CMK (cell line): ENCODE measurements around the gene NT5C.
A peak's percentile ranks its signal among the peaks of the same experiment; 100 is the strongest.

Experiments
- DNase-seq: peaks from one replicate; pipeline ENCODE4 v3.0.0-alpha.2; 2010; ENCODE audit warnings: low read depth

Gene NT5C

GRCh38 chr17:75116737-75117136 lies 14.8 kb downstream of the NT5C start:
- no peak for DNase-seq

- DNase-seq, result no peak
Observed at GRCh38 chr17:75115555-75115954, 16.0 kb downstream of the NT5C start.

DNA sequence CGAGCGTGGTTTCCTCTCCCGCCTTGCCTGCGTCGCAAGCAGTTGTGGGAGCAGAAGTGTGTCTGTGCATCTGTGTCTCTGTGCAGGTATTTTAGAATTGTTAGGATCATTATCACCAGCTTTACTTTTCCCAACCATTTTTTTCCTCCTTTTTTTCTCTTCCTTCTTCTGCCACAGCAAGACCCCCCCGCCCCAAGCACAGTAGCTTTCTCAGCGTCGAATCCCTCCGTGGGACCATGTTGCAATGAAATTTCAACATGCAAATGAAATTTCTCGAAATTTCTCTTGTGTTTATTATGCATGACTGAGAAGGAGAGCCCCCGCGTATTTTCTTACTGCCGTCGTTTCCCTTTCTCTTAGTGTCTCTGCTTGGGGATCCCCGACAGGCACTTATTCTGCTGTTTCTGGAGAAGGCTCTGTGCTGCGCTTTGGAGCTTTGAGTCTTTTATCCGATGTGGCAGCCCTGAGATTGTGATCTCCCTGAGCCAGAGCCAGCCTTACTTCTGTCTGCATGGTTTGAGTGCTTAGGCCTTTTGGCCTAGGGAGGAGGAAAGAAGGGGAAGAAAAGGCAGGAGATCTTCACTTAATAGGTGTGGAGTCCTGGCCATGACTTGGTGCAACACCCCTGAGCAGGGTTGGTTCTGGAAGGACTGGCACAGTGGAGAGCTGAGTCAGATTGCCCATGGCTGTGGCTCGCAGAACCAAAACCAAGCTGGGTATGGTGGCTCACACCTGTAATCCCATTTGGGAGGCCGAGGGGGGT lies 16.8 kb downstream of the NT5C start:
- no peak for DNase-seq

GRCh38 chr17:75113798-75114551 lies 17.6 kb downstream of the NT5C start:
- DNase-seq, result peak; percentile 89

DNA sequence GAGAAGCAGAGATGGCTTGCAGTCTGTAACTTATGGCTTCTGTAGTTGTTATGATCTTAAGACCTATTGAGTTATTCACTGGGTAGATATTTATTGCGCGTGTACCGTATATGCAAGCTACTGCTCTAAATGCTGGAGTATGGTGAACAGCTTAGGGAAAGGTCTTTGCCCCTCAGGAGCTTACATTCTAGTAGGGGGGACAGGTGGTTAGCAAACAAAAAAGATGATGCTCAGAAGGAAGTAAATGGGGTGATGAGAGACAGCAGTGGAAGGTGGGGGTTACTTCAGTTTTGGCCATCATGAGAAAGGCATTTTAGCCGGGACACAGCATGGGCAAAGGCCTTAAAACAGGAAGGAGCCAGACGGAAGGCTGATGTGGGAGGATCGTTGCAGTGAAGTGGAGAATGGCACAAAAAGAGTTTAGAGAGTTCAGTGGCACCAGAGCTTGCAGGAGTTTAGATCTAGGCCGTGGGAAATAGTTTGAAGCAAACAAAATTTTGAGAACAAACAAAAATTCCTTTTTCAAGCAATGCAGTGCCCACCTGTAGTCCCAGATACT lies 19.7 kb downstream of the NT5C start:
- no peak for DNase-seq

GRCh38 chr17:75110234-75110937 lies 21.2 kb downstream of the NT5C start:
- no peak for DNase-seq

- DNase-seq, result peak; percentile 76
Observed at GRCh38 chr17:75109407-75110233, 21.9 kb downstream of the NT5C start, which contains the start of gene ARMC7. Gene ARMC7 (plus strand): TSS chr17:75109969. CDS start chr17:75110289, 320 bp downstream.

DNA sequence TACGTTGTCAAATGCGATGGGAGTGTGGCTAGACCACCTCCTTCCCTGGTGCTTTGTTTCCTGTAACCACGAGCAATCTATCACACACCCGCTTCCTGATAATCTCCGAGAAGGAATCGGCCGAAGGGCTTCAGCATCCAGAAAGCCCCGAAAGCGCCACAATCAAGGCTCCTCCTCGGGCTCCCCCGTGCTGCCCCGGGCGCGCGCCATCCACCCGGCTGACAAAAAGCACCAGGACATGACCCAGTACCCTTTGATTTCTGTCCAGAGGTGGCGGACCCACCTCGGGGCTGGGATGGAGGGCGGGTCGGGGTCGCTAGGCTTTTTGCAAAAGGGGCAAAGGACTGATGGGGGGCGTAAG lies 22.5 kb downstream of the NT5C start:
- DNase-seq, result no peak

GRCh38 chr17:75108193-75108592 lies 23.3 kb downstream of the NT5C start:
- no peak for DNase-seq

DNA sequence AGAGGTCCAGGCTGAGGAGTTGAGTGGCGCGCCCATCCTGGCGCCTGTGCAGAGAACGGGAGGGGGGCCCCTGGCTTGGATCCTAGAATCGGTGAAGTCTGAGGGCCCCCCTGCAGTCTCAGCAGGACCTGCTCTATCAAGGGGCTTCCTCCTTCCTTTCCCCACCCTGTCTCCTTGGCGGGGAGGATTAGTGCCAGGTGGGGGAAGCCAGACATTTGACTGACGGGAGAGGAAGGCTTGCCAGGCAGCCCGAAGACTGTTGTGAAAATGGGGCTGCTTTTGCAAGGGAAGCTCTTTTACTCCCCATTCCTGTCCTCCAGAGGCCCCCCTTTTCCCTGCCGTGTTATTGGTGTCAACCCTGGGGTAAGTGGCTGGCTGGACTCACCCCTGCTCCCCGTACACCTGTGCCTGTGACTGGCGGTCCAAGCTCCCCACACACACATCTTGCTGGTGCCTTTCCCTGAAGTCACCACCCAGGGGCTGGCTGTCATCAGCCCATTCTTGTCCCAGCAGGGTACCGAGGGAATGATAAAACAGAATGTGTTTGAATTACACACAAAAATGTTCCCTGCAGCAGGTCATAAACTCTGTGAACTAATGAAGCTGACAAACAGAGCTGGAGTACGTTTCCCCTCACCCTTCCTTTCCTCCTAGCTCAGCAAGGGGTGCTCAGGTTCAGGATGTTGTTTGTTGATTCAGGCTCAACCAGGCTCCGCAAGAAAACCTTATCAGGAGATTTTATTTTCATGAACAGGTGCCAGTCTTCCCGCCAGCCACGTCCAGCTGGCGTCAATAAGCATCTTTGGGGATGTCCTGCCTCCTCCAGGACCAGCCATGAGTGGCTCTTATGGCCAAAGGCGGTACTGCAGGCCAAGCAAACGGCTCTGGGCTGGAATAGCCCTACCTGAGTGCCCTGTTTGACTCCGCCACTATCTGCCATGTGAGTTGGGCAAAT lies 26.1 kb downstream of the NT5C start:
- DNase-seq, result no peak

- no peak for DNase-seq
Observed at GRCh38 chr17:75103601-75104554, 27.7 kb downstream of the NT5C start.

DNA sequence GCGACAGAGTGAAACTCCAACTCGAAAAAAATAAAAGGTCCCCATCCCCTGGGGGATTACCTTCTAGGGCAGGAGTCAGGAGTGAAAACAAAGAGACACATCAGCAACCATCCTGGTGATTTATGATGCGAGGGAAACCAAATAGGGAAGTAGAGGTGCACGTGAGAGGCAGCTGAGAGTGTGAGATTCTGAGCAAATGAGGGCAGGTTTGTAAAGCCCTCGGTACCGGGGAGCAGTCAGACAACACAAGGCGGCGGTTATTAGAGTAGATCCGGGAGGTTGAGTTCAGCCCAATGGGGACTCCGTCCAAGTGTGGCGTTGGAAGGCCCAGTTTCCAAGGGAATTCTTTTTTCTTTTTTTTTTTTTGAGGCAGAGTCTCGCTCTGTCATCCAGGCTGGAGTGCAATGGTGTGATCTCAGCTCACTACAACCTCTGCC lies 29.1 kb downstream of the NT5C start:
- DNase-seq, result no peak

GRCh38 chr17:75099881-75100595 lies 31.5 kb downstream of the NT5C start:
- no peak for DNase-seq

DNA sequence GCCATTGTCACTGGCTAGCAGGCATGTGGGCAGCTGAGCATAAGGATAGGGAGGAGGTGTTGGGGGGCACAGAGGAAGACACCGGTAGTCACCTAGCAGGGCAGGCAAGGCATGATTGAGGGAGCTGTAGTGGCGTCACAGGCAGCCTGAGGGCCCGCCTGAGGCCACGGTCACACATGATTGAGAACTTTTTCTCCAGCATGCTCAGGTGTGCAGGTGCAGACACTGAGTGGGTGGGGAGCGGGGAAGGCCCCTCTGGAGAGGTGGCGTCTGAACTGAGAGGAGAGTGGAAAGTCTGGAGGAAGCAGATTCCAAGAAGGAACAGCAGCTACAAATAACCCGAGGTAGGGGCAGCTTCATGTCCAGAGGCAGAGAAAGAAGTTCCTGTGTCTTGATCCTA lies 32.7 kb downstream of the NT5C start:
- no peak for DNase-seq

DNA sequence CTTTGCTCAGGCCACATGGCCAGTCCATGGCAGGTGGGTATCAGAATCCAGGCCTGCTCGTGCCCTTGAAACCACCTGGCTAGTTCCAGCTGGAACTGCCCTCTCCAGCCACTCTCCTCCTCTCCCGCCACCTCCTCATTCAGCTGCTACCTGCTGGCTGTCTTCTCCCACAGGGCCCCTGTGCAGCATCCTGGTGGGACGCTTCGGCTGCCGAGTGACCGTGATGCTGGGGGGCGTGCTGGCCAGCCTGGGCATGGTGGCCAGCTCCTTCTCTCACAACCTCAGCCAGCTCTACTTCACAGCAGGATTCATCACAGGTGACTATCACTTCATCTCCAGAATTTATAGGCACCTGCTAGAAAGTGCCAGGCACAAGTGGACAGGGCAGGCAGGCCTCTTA lies 33.7 kb downstream of the NT5C start:
- no peak for DNase-seq

- DNase-seq, result peak; percentile 86
Observed at GRCh38 chr17:75096082-75096625, 35.4 kb downstream of the NT5C start.

DNA sequence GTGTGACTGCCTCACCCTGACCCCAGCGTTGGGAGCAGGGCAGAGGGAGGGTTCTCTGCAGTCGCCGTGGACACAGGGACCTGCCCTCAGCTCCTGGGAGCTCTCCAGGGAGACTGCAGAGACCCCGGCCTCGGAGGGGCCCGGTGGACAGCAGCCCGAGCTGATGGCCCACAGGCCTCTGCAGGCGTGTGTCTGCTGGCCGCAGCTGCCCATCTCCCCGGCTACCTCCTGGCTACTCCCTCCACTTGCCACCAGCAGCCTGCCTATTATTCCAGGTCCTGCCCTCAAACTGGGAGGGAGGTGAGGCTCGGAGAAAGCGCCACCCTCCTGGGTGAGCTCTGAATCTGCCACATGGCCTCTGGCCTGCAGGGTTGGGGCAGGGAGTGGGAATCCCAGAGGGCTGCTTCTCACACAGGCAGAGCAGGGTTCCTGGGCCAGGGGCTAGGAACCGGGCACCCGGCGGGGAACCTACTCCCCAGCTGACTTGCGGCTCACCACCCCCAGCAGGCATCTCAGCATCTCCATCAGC lies 36.6 kb downstream of the NT5C start:
- no peak for DNase-seq

DNA sequence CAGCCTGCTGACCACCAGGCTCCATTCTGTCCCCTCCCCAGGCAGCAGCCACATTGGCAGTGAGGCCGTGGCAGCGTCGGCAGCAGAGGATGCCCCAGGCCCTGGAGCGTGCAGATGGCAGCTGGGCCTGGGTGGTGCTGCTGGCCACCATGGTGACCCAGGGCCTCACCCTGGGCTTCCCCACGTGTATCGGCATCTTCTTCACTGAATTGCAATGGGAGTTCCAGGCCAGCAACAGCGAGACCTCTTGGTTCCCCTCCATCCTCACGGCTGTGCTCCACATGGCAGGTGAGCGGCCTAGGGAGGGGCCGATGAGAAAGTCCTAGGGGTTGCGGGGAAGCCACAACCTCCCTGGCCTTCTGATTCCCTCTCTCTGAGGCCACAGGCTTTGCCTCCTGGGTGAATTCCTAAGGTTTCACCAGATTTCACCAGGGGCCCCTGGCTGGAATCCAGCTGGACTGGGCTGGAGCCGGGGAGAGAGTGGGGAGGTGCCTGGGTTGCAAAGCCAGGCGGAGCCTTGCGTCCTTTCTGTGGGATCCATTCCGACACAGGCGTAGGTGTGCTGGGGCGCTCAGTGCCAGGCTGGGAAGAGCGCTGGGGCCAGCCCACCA lies 37.9 kb downstream of the NT5C start:
- DNase-seq, result no peak
